GM06990 (cell line): Measurements from ENCODE around the gene ATRAID.

Source experiments
- DNase-seq: peaks from one replicate; pipeline ENCODE4 v3.0.0-alpha.2; 2011; ENCODE audit not compliant: insufficient read length; ENCODE audit errors: extremely low read depth
- H3K27me3 ChIP-seq: replicated peaks from 2 replicates; pipeline ENCODE4 v1.6.0; 2011; ENCODE audit warnings: low read length; ENCODE audit not compliant: control insufficient read depth, insufficient read depth
- H3K36me3 ChIP-seq: 2 replicates; pipeline ENCODE4 v1.5.1; 2011; ENCODE audit warnings: low read length; ENCODE audit not compliant: control insufficient read depth, insufficient read depth
- H3K4me3 ChIP-seq: replicated peaks from 2 replicates; pipeline ENCODE4 v1.5.1; 2011; ENCODE audit warnings: low read depth, mild to moderate bottlenecking, control low read depth, low read length
- CTCF ChIP-seq: IDR thresholded peaks from 2 replicates; pipeline ENCODE4 v1.5.1; 2011; ENCODE audit warnings: low read length, control low read depth, mild to moderate bottlenecking, inconsistent platforms; ENCODE audit not compliant: insufficient read depth, poor library complexity, severe bottlenecking

ATRAID gene

GRCh38 chr2:27240406-27240805 lies 28.6 kb downstream of the ATRAID start:
- Histone ChIP-seq H3K36me3 (peaks cover 67% of the 10 kb centered on the region), H3K4me3 (no peak overlapping the region), H3K27me3 (no peaks in the 10 kb centered on the region)
- DNase-seq, result no peak
- no peak for TF ChIP-seq CTCF

- Histone ChIP-seq H3K27me3 (no peaks in the 10 kb centered on the region), H3K36me3 (peaks cover 59% of the 10 kb centered on the region), H3K4me3 (no peak overlapping the region)
- TF ChIP-seq CTCF, result no peak
- DNase-seq, result no peak
Measured at GRCh38 chr2:27241761-27242613, 30.1 kb downstream of the ATRAID start.

GRCh38 chr2:27242614-27242951 lies 30.7 kb downstream of the ATRAID start:
- no peaks in the 10 kb centered on the region for H3K27me3 ChIP-seq
- peaks cover 55% of the 10 kb centered on the region for H3K36me3 ChIP-seq
- no peak overlapping the region for H3K4me3 ChIP-seq
- no peak for DNase-seq
- TF ChIP-seq CTCF, result no peak

GRCh38 chr2:27243391-27244130 lies 31.7 kb downstream of the ATRAID start:
- TF ChIP-seq CTCF, result no peak
- DNase-seq, result no peak
- Histone ChIP-seq H3K36me3 (peaks cover 45% of the 10 kb centered on the region), H3K27me3 (no peaks in the 10 kb centered on the region), H3K4me3 (no peak overlapping the region)

DNA sequence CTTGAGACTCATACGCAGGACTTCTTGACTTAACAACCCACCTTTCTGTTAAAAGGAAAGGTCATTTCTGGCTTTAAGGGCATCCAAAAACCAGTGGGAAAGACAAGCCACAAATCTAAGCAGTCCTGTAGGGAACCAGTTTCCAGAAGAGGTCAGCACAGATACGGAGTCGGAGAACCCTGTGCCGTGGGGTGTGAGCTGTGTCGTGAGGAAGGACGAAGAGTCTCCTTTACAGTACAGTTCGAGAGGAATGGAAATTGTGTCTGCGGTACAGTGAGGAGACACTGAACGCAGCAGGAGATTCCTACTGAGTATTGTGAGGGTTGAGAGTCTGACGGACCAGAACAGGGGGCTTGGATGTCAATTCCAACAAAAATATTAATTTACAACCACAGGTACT lies 33.3 kb downstream of the ATRAID start:
- Histone ChIP-seq H3K36me3 (peaks cover 35% of the 10 kb centered on the region), H3K27me3 (no peaks in the 10 kb centered on the region), H3K4me3 (no peak overlapping the region)
- DNase-seq, result no peak
- TF ChIP-seq CTCF, result no peak
